ENCODE results near the gene POLR1H. TPM values are rescaled to one million over a fixed set of nuclear protein-coding genes. Genes with fewer than 3 reads are reported as not detected.

POLR1H gene
- total RNA-seq, 3 donors from 2014 or later (not counting 1 experiment from before 2014, with no cell fraction given), result 21.0 to 36.2 (median 28.5) TPM

DNA sequence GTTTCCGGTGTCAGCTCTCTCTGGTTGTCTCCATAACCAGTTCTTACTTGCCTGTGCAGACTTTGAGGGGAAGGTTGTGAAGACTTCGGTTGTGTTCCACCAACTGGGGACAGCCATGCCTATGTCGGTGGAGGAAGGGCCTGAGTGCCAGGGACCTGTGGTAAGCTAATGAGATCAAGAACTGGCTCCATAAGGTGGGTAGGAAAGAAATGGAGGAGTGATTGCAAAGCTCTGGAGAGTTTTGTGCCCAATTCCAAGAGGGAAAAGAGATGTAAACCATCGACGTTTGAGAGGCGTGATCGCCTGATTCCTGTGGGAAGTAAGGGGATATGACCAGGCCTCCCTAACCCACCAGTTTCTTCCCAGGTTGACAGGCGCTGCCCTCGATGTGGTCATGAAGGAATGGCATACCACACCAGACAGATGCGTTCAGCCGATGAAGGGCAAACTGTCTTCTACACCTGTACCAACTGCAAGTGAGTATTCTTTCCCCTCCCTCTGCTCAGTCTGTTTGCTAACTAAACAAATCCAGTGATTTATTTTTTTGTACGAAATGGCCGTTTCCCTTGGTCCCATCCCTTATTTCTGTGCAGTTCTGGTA, 893 bp downstream of the POLR1H start:
- no peaks in the 10 kb centered on the region for H3K9me3 ChIP-seq (ENCODE audit: control insufficient read depth, insufficient read depth, low read length)
- H3K36me3 ChIP-seq (ENCODE audit: control insufficient read depth, insufficient read depth, low read length), result peaks cover 28% of the 10 kb centered on the region
- ATAC-seq (peak; percentile 54 to 78 (median 67)), DNase-seq (peak in 1 of 2 donors; percentile 76)
- peak overlapping the region; percentile 98 to 99 for H3K27ac Mint-ChIP-seq
- no peaks in the 10 kb centered on the region for H3K36me3 Mint-ChIP-seq
- peaks cover 33% of the 10 kb centered on the region for H3K4me1 ChIP-seq (ENCODE audit: control insufficient read depth, insufficient read depth, low read length)
- TF ChIP-seq, protein P1, sequence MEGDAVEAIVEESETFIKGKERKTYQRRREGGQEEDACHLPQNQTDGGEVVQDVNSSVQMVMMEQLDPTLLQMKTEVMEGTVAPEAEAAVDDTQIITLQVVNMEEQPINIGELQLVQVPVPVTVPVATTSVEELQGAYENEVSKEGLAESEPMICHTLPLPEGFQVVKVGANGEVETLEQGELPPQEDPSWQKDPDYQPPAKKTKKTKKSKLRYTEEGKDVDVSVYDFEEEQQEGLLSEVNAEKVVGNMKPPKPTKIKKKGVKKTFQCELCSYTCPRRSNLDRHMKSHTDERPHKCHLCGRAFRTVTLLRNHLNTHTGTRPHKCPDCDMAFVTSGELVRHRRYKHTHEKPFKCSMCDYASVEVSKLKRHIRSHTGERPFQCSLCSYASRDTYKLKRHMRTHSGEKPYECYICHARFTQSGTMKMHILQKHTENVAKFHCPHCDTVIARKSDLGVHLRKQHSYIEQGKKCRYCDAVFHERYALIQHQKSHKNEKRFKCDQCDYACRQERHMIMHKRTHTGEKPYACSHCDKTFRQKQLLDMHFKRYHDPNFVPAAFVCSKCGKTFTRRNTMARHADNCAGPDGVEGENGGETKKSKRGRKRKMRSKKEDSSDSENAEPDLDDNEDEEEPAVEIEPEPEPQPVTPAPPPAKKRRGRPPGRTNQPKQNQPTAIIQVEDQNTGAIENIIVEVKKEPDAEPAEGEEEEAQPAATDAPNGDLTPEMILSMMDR (IDR thresholded peaks at IDR 0.05), result no peak
- H3K4me1 Mint-ChIP-seq, result peaks cover 40 to 44% of the 10 kb centered on the region in 2 donors
- H3K27ac ChIP-seq (ENCODE audit: low read length), result peak overlapping the region; percentile 94
- peak overlapping the region; percentile 99 for H3K4me3 Mint-ChIP-seq
- no peaks in the 10 kb centered on the region for H3K27me3 Mint-ChIP-seq (ENCODE audit: low read depth in 2 of 2)
- intact Hi-C loops (cut with micrococcal nuclease), result loop anchor here (5.0 kb wide), 1 partner anchor 120 kb away; the partner anchor contains the start of gene HLA-A
- WGBS (ENCODE audit: insufficient coverage), result 49% methylated on average over 11 of the region's 13 CpGs
- H3K9me3 Mint-ChIP-seq, result no peaks in the 10 kb centered on the region
- peak overlapping the region; percentile 85 for H3K4me3 ChIP-seq (ENCODE audit: low read length)
- H3K27me3 ChIP-seq (ENCODE audit: control insufficient read depth, insufficient read depth, low read length), result no peaks in the 10 kb centered on the region

- peak overlapping the region; percentile 98 to 99 for H3K27ac Mint-ChIP-seq
- DNase-seq (peak in 1 of 2 donors; percentile 40), ATAC-seq (no peak)
- intact Hi-C loops (cut with micrococcal nuclease), result loop anchor here (5.0 kb wide), 1 partner anchor 120 kb away; the partner anchor contains the start of gene HLA-A
- Histone ChIP-seq H3K27me3 (ENCODE audit: control insufficient read depth, insufficient read depth, low read length) (no peaks in the 10 kb centered on the region), H3K9me3 (ENCODE audit: control insufficient read depth, insufficient read depth, low read length) (no peaks in the 10 kb centered on the region), H3K4me1 (ENCODE audit: control insufficient read depth, insufficient read depth, low read length) (peaks cover 37% of the 10 kb centered on the region), H3K4me3 (ENCODE audit: low read length) (no peak overlapping the region), H3K36me3 (ENCODE audit: control insufficient read depth, insufficient read depth, low read length) (peaks cover 23% of the 10 kb centered on the region), H3K27ac (ENCODE audit: low read length) (peak overlapping the region; percentile 94)
- H3K27me3 Mint-ChIP-seq (ENCODE audit: low read depth in 2 of 2), result no peaks in the 10 kb centered on the region
- TF ChIP-seq, protein P1 (IDR thresholded peaks at IDR 0.05), result no peak
- WGBS (ENCODE audit: insufficient coverage), result 81% methylated on average over 2 of the region's 7 CpGs
- peaks cover 47 to 51% of the 10 kb centered on the region in 2 donors for H3K4me1 Mint-ChIP-seq
- H3K36me3 Mint-ChIP-seq, result no peaks in the 10 kb centered on the region
- H3K4me3 Mint-ChIP-seq, result peak overlapping the region; percentile 99
- H3K9me3 Mint-ChIP-seq, result no peaks in the 10 kb centered on the region
Measured at GRCh38 chr6:30062471-30063178, 1.6 kb downstream of the POLR1H start.

DNA sequence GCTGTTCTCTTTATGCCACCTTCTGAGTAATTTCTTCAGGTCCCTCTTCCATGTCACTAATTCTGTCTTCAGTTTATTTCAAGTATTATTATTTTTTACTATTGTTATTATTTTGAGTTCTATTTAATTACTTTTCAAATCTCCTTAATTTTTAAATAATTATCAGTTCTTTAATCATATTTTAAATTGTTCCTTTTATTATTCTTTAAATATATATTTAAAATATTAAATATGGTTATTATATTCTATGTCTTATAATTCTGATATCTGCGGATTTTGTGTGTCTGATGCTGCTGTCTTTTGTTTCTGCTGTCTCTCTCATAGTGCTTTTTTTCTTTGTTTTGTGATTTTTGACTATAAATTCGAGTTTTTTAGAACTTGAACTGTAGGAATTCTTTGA, 2.2 kb downstream of the POLR1H start:
- no peak for DNase-seq
- H3K27me3 ChIP-seq (ENCODE audit: control insufficient read depth, insufficient read depth, low read length), result no peaks in the 10 kb centered on the region
- intact Hi-C loops (cut with micrococcal nuclease), result loop anchor here (5.0 kb wide), 1 partner anchor 121 kb away; the partner anchor contains the start of gene HLA-A
- TF ChIP-seq, protein P1 (IDR thresholded peaks at IDR 0.05), result no peak
- peaks cover 54 to 58% of the 10 kb centered on the region in 2 donors for H3K4me1 Mint-ChIP-seq
- H3K4me1 ChIP-seq (ENCODE audit: control insufficient read depth, insufficient read depth, low read length), result peaks cover 37% of the 10 kb centered on the region
- WGBS (ENCODE audit: insufficient coverage), result 91% methylated on average over 2 of the region's 2 CpGs
- H3K36me3 ChIP-seq (ENCODE audit: control insufficient read depth, insufficient read depth, low read length), result peaks cover 21% of the 10 kb centered on the region
- H3K27me3 Mint-ChIP-seq (ENCODE audit: low read depth in 2 of 2), result no peaks in the 10 kb centered on the region
- peak overlapping the region; percentile 98 to 99 for H3K27ac Mint-ChIP-seq
- no peaks in the 10 kb centered on the region for H3K9me3 ChIP-seq (ENCODE audit: control insufficient read depth, insufficient read depth, low read length)
- H3K36me3 Mint-ChIP-seq, result peaks cover 6% of the 10 kb centered on the region
- H3K4me3 Mint-ChIP-seq, result peak overlapping the region; percentile 32
- no peaks in the 10 kb centered on the region for H3K9me3 Mint-ChIP-seq
- H3K4me3 ChIP-seq (ENCODE audit: low read length), result no peak overlapping the region
- no peak for ATAC-seq
- H3K27ac ChIP-seq (ENCODE audit: low read length), result peak overlapping the region; percentile 94

Data from natural killer cell (primary cell).